Kidney (tissue), 14 donors: ENCODE results near the gene FUT1. TPM values are rescaled to one million over a fixed set of nuclear protein-coding genes. Genes with fewer than 3 reads are reported as not detected.

Experiments
- DNase-seq, 5 donors: peaks; one replicate each; pipeline ENCODE4 v3.0.0-alpha.2; 2013 to 2020
- FAIRE-seq: peaks from 2 replicates; lab custom pipeline; 2012; peaks lifted over from hg19 to GRCh38; lab: Jason Lieb, UNC
- H3K27ac ChIP-seq, 2 donors: one replicate each; pipeline ENCODE4 v1.7.0; 2013; ENCODE audit warnings: low read depth in 2 of 2, low read length in 2 of 2, inconsistent platforms in 1 of 2
- H3K27me3 ChIP-seq: one replicate; pipeline ENCODE4 v1.7.1; 2013; ENCODE audit warnings: low read length, inconsistent platforms; ENCODE audit not compliant: control insufficient read depth, insufficient read depth
- H3K36me3 ChIP-seq, 3 donors: one replicate each; pipeline versions ENCODE4 v1.7.0 to v1.7.1; 2013; ENCODE audit warnings: low read length in 3 of 3, control low read depth in 1 of 3, inconsistent platforms in 1 of 3; ENCODE audit not compliant: insufficient read depth in 3 of 3, control insufficient read depth in 2 of 3
- H3K4me1 ChIP-seq, 3 donors: one replicate each; pipeline versions ENCODE4 v1.7.0 to v1.7.1; 2013; ENCODE audit warnings: low read length in 3 of 3, inconsistent platforms in 1 of 3, low read depth in 1 of 3; ENCODE audit not compliant: control insufficient read depth in 2 of 3, insufficient read depth in 2 of 3
- H3K4me3 ChIP-seq, 3 donors: one replicate each; pipeline versions ENCODE4 v1.7.0 to v1.8.1; 2013; ENCODE audit warnings: low read length in 3 of 3, control low read depth in 1 of 3, inconsistent platforms in 1 of 3
- H3K9ac ChIP-seq, 3 donors: one replicate each; pipeline versions ENCODE4 v1.7.0 to v1.7.1; 2013; ENCODE audit warnings: low read length in 3 of 3, control low read depth in 1 of 3, inconsistent platforms in 1 of 3
- H3K9me3 ChIP-seq, 3 donors: one replicate each; pipeline versions ENCODE4 v1.7.0 to v1.7.1; 2013; ENCODE audit warnings: low read length in 3 of 3, control low read depth in 1 of 3, inconsistent platforms in 1 of 3; ENCODE audit not compliant: control insufficient read depth in 2 of 3, insufficient read depth in 1 of 3
- intact Hi-C: fragments of 100-400 bp; cut with DNase I; formaldehyde crosslinking; loops from one replicate; pipeline ENCODE4 v1.11.1; 2022
- polyA plus RNA-seq: library from polyadenylated mRNA; stranded (reverse); fragments of 350-450 nt; fragmentation: Illumina TruSeq; extraction: RNeasy Lipid Tissue Mini Kit (QIAGEN cat#74804); gene quantifications from one replicate; pipeline ENCODE4 v1.2.3, GENCODE V29; 2014; ENCODE audit warnings: low read depth, low replicate concordance; ENCODE audit not compliant: insufficient read depth
- total RNA-seq: library from RNA; stranded (reverse); fragmentation: NEBNext Ultra II Directional; extraction: Animal tissue kit (Norgen Biotek cat#: 25700); gene quantifications from one replicate; pipeline ENCODE4 v1.2.1, GENCODE V29; 2021
- TF ChIP-seq, protein P1 (sequence below): IDR thresholded peaks from 3 replicates; pipeline ENCODE4 v1.5.1; 2012; ENCODE audit warnings: mild to moderate bottlenecking, moderate library complexity, borderline replicate concordance; ENCODE audit not compliant: insufficient read depth; ENCODE audit errors: extremely low read depth
- donor health status: control.
- donor health status: control.
- donor health status: control.
- donor health status: control.
- donor health status: control.
- donor health status: DM: yes; HTN: yes; CAD: no.
- donor health status: Normal renal cell carcinoma (clear cell type).

FUT1 gene
- total and polyA plus RNA-seq, 2 donors from 2014 or later: 2.3 to 4.3 TPM

GRCh38 chr19:48713864-48714755 is 38.3 kb downstream of the FUT1 start:
- H3K9ac ChIP-seq: peak overlapping the region; percentile 49 to 82 (median 72)
- TF ChIP-seq, protein P1, sequence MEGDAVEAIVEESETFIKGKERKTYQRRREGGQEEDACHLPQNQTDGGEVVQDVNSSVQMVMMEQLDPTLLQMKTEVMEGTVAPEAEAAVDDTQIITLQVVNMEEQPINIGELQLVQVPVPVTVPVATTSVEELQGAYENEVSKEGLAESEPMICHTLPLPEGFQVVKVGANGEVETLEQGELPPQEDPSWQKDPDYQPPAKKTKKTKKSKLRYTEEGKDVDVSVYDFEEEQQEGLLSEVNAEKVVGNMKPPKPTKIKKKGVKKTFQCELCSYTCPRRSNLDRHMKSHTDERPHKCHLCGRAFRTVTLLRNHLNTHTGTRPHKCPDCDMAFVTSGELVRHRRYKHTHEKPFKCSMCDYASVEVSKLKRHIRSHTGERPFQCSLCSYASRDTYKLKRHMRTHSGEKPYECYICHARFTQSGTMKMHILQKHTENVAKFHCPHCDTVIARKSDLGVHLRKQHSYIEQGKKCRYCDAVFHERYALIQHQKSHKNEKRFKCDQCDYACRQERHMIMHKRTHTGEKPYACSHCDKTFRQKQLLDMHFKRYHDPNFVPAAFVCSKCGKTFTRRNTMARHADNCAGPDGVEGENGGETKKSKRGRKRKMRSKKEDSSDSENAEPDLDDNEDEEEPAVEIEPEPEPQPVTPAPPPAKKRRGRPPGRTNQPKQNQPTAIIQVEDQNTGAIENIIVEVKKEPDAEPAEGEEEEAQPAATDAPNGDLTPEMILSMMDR: peak; percentile 6
- peak; percentile 98 for FAIRE-seq
- H3K27ac ChIP-seq: peak overlapping the region; percentile 63 to 74
- intact Hi-C loops: no loop called here
- H3K27me3 ChIP-seq: no peaks in the 10 kb centered on the region
- H3K9me3 ChIP-seq: no peaks in the 10 kb centered on the region
- peak overlapping the region; percentile 75 to 82 (median 81) for H3K4me3 ChIP-seq
- H3K36me3 ChIP-seq: no peaks in the 10 kb centered on the region
- peaks cover 0 to 20% (median 8%) of the 10 kb centered on the region in 3 donors for H3K4me1 ChIP-seq
- DNase-seq: peak; percentile 100

GRCh38 chr19:48713041-48713863 is 39.2 kb downstream of the FUT1 start:
- Histone ChIP-seq H3K4me3 (peak overlapping the region; percentile 75 to 82 (median 81)), H3K9ac (peak overlapping the region; percentile 49 to 72 (median 67)), H3K36me3 (no peaks in the 10 kb centered on the region), H3K4me1 (peaks cover 0 to 18% (median 8%) of the 10 kb centered on the region in 3 donors), H3K27me3 (no peaks in the 10 kb centered on the region), H3K9me3 (no peaks in the 10 kb centered on the region), H3K27ac (peak overlapping the region; percentile 5 to 51)
- intact Hi-C loops: no loop called here
- TF ChIP-seq, protein P1: no peak
- FAIRE-seq (no peak), DNase-seq (peak in 4 of 5 donors; percentile 30 to 82 (median 63))

DNA sequence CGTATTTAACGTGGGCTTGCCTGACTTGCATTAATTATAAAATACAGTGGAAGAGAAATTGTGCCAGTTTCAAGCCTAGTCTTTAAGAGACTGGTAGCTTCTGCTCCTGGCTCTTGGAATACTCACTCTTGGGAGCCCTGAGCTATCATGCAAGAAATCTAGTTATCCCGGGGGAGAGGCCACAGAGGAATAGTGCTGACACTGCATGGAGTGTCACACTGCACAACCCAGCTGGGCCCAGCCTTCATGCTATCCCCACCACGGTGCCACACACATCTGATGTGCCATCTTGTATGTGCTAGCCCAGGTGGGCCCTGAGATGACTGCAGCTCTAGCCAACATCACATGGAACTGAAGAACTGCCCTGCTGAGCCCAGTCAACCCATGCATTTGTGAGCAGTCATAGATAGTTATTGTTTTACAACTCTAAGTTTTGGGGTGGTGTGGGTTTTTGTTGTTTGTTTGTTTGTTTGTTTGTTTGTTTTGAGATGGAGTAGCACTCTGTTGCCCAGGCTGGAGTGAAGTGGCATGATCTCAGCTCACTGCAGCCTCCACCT is 41.3 kb downstream of the FUT1 start:
- DNase-seq (no peak), FAIRE-seq (no peak)

More for the DNA sequence above, 41.3 kb downstream of the FUT1 start:
- no peaks in the 10 kb centered on the region for H3K27me3 ChIP-seq
- H3K36me3 ChIP-seq: no peaks in the 10 kb centered on the region
- H3K9ac ChIP-seq: no peak overlapping the region
- TF ChIP-seq, protein P1: no peak
- no peaks in the 10 kb centered on the region for H3K9me3 ChIP-seq
- H3K27ac ChIP-seq: no peak overlapping the region
- intact Hi-C loops: no loop called here
- peaks cover 0 to 15% (median 8%) of the 10 kb centered on the region in 3 donors for H3K4me1 ChIP-seq
- no peak overlapping the region for H3K4me3 ChIP-seq
